Esophagus muscularis mucosa (tissue), 3 donors: ENCODE data around the gene SHKBP1.

Experiments used
- CTCF ChIP-seq, 3 experiments: fragments of 200-600 bp in 2 of 3; fragments of 450-650 bp in 1 of 3; sonication (generic) in 2 of 3; IDR thresholded peaks; one replicate each; pipeline ENCODE4 v1.5.1; 2017 to 2019; ENCODE audit warnings: antibody characterized with exemption in 3 of 3, mild to moderate bottlenecking in 2 of 3, moderate library complexity in 1 of 3
- POLR2A ChIP-seq: fragments of 450-650 bp; IDR thresholded peaks from one replicate; pipeline ENCODE4 v1.6.1; 2017; ENCODE audit warnings: antibody characterized with exemption, moderate library complexity, mild to moderate bottlenecking, low read depth
- POLR2AphosphoS5 ChIP-seq, 2 donors: sonication (generic); formaldehyde crosslinking; IDR thresholded peaks; one replicate each; pipeline ENCODE4 v1.6.1; 2017; ENCODE audit warnings: antibody characterized with exemption in 2 of 2

GRCh38 chr19:40553885-40554857 is 22.5 kb upstream of the SHKBP1 start:
- TF ChIP-seq CTCF (IDR thresholded peaks at IDR 0.05) (no peak), POLR2A (no peak), POLR2AphosphoS5 (IDR thresholded peaks at IDR 0.05) (no peak)
